Measurements from ENCODE around the gene LRP1B.

LRP1B gene

DNA sequence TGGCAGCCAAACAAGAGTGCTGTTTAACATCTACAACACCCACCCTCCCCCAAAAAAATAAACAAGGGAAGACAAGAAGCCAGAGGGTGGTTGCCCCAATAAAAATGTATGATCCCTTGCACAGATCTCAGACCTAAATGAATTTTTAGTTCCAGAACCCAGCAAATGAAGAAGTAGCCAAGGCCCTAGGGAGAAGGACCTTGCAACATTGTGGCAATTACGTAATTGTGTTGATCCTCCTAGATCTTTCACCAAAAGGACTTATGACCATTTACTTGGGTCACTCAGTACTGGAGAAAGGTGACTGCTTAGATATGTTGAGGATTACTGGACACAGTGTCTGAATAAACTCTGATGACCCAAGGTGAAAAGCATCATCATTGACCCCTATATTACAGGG lies 1393.8 kb downstream of the LRP1B start:
- Histone ChIP-seq H3K9me3 (ENCODE audit: insufficient read depth, low read depth, low read length) (no peaks in the 10 kb centered on the region), H3K4me1 (ENCODE audit: insufficient read depth, low read length) (no peaks in the 10 kb centered on the region), H3K27ac (ENCODE audit: low read length) (no peak overlapping the region), H3K27me3 (ENCODE audit: insufficient read depth, low read length) (no peaks in the 10 kb centered on the region), H3K4me3 (ENCODE audit: low read length) (no peak overlapping the region), H3K9ac (ENCODE audit: low read depth, low read length) (no peak overlapping the region), H3K36me3 (ENCODE audit: insufficient read depth, low read depth, low read length) (no peaks in the 10 kb centered on the region)

DNA sequence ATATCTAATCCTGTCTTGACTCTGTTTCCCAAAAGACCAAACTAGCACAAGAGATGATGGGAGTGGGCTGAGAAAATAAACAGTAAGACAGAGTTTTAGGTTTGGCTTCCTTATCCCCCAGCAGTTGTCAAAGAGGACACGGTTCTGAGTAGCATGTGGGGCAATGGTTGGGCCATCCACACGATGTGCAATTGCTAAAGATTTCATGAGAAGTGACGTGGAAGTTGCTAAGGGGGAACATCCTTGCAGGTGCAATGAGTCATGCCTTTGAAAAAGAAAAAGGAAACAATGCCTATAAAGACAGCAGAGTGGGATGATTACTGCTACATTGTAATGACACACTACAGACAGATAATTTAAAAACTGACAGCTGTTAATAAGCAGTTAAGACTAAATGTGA lies 1395.8 kb downstream of the LRP1B start:
- no peak overlapping the region for H3K4me3 ChIP-seq (ENCODE audit: low read length)
- no peak overlapping the region for H3K27ac ChIP-seq (ENCODE audit: low read length)
- no peaks in the 10 kb centered on the region for H3K9me3 ChIP-seq (ENCODE audit: insufficient read depth, low read depth, low read length)
- H3K4me1 ChIP-seq (ENCODE audit: insufficient read depth, low read length) = no peaks in the 10 kb centered on the region
- H3K36me3 ChIP-seq (ENCODE audit: insufficient read depth, low read depth, low read length) = no peaks in the 10 kb centered on the region
- H3K9ac ChIP-seq (ENCODE audit: low read depth, low read length) = no peak overlapping the region
- H3K27me3 ChIP-seq (ENCODE audit: insufficient read depth, low read length) = no peaks in the 10 kb centered on the region

DNA sequence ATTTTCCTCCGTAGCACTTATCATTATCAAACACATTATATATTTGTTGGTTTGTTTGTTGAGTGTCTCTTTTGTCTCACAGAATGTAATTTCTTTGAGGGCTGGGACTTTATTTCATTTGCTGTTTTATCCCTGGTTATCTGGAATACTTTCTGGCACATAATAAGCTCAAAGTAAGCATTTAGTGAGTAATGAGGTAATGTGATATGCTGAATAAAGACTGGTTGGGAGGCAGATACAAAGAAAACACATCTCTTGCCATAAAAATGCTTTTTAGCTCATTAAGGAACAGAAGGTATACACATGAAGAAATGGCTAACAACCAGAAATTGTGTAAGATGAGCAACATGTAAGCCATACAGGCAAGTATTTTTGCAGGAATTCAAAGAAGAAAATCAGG lies 1411.8 kb downstream of the LRP1B start:
- H3K4me3 ChIP-seq (ENCODE audit: low read length) = no peak overlapping the region
- no peaks in the 10 kb centered on the region for H3K27me3 ChIP-seq (ENCODE audit: insufficient read depth, low read length)
- H3K4me1 ChIP-seq (ENCODE audit: insufficient read depth, low read length) = no peaks in the 10 kb centered on the region
- H3K9me3 ChIP-seq (ENCODE audit: insufficient read depth, low read depth, low read length) = no peaks in the 10 kb centered on the region
- H3K27ac ChIP-seq (ENCODE audit: low read length) = no peak overlapping the region
- H3K36me3 ChIP-seq (ENCODE audit: insufficient read depth, low read depth, low read length) = no peaks in the 10 kb centered on the region
- H3K9ac ChIP-seq (ENCODE audit: low read depth, low read length) = no peak overlapping the region

DNA sequence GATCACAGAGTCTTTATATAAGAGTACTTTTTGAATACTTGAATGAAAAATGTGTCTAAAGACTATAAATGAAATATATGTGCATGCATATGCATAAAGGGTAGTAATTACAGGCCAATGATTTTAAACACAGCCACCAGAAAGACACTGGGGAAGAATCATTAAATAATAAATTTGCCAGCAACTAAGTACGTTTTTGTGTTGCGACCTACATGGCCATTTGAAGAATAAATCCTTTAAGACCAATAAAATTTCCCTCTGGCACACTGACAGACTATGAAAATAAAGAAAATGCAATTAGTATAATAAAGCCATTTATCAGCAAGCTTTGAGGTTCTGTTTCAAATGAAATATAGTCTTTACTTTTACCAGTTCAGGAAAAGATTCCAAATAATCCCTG lies 1413.3 kb downstream of the LRP1B start:
- Histone ChIP-seq H3K9me3 (ENCODE audit: insufficient read depth, low read depth, low read length) (no peaks in the 10 kb centered on the region), H3K4me1 (ENCODE audit: insufficient read depth, low read length) (no peaks in the 10 kb centered on the region), H3K27ac (ENCODE audit: low read length) (no peak overlapping the region), H3K36me3 (ENCODE audit: insufficient read depth, low read depth, low read length) (no peaks in the 10 kb centered on the region), H3K9ac (ENCODE audit: low read depth, low read length) (no peak overlapping the region), H3K4me3 (ENCODE audit: low read length) (no peak overlapping the region), H3K27me3 (ENCODE audit: insufficient read depth, low read length) (no peaks in the 10 kb centered on the region)

DNA sequence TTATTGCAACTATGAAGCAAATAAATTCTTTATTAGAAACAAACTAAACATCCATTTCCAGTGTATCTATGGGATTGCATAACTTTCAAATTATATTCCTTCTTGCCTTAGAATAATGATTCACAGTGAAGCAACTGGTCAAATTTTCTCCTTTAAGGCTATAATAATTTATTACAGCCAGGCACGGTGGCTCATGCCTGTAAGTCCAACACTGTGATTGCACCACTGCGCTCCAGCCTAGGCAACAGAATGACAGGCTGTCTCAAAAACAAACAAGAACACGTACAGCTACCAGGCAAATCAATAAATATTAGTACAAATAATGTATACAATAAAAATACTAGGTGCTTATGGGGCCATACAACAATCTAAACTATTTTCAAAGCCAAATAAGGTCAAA lies 1416.2 kb downstream of the LRP1B start:
- Histone ChIP-seq H3K9me3 (ENCODE audit: insufficient read depth, low read depth, low read length) (no peaks in the 10 kb centered on the region), H3K4me1 (ENCODE audit: insufficient read depth, low read length) (no peaks in the 10 kb centered on the region), H3K9ac (ENCODE audit: low read depth, low read length) (no peak overlapping the region), H3K27me3 (ENCODE audit: insufficient read depth, low read length) (no peaks in the 10 kb centered on the region), H3K4me3 (ENCODE audit: low read length) (no peak overlapping the region), H3K36me3 (ENCODE audit: insufficient read depth, low read depth, low read length) (no peaks in the 10 kb centered on the region), H3K27ac (ENCODE audit: low read length) (no peak overlapping the region)

DNA sequence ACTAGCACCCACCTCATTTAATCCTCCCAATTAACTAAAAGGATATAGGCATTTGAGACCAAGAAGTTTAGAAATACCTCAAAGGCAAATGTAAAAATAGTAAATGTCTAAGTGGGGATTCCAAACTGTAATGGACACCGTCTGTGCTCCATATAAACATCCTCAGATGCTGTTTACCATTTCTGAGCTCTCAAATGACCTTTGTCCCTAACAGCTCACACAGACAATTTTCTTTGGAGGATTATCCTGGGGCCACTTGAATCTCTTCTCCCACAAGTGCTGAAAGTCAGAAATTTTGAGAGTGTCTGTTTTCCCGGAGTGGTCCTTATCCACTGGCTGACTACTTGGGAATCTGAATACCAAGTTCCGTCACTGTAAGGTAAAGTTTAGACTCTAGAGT lies 1418.9 kb downstream of the LRP1B start:
- H3K4me3 ChIP-seq (ENCODE audit: low read length) = no peak overlapping the region
- H3K27me3 ChIP-seq (ENCODE audit: insufficient read depth, low read length) = no peaks in the 10 kb centered on the region
- no peaks in the 10 kb centered on the region for H3K9me3 ChIP-seq (ENCODE audit: insufficient read depth, low read depth, low read length)
- no peak overlapping the region for H3K9ac ChIP-seq (ENCODE audit: low read depth, low read length)
- H3K27ac ChIP-seq (ENCODE audit: low read length) = no peak overlapping the region
- H3K36me3 ChIP-seq (ENCODE audit: insufficient read depth, low read depth, low read length) = no peaks in the 10 kb centered on the region
- H3K4me1 ChIP-seq (ENCODE audit: insufficient read depth, low read length) = no peaks in the 10 kb centered on the region

DNA sequence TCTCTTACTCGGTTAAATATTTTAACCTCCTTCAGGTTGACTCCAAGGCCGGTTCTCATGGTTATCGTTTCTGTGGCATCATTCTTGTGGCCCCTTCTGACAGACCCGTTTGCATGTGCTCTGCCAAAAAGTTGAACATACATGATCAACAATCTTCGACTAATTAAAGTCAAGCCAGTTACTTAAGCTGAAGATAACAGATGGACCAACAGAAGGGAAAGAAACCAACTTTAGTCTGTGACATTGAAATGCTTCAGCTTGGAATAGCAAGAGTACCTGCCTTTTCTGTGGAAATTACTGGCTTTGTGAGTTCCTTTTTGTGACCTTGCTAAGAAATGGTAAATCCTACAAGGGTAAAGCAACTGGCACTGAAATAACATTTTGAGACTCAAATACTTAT lies 1429.1 kb downstream of the LRP1B start:
- H3K36me3 ChIP-seq (ENCODE audit: insufficient read depth, low read depth, low read length) = no peaks in the 10 kb centered on the region
- H3K27ac ChIP-seq (ENCODE audit: low read length) = no peak overlapping the region
- H3K4me1 ChIP-seq (ENCODE audit: insufficient read depth, low read length) = no peaks in the 10 kb centered on the region
- H3K9ac ChIP-seq (ENCODE audit: low read depth, low read length) = no peak overlapping the region
- H3K9me3 ChIP-seq (ENCODE audit: insufficient read depth, low read depth, low read length) = no peaks in the 10 kb centered on the region
- no peaks in the 10 kb centered on the region for H3K27me3 ChIP-seq (ENCODE audit: insufficient read depth, low read length)
- H3K4me3 ChIP-seq (ENCODE audit: low read length) = no peak overlapping the region

DNA sequence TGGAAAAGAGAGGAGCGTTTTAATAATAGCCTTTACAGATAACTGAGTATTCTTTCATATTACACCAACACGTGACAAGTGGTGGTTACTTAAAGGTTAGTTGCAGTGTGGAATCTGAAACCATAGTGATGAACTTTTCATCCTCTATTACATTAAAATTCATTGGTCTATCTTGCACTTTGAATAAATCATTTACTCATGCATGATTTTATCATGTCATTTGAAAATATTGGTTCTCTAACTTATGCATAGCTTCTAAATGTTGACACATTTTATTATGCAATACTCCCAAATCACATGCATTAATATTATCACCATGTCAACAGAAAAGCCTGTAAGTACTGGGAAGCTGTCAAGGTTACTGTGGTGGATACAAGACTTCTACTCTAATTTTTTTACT lies 1432.2 kb downstream of the LRP1B start:
- Histone ChIP-seq H3K4me1 (ENCODE audit: insufficient read depth, low read length) (no peaks in the 10 kb centered on the region), H3K27ac (ENCODE audit: low read length) (no peak overlapping the region), H3K27me3 (ENCODE audit: insufficient read depth, low read length) (no peaks in the 10 kb centered on the region), H3K4me3 (ENCODE audit: low read length) (no peak overlapping the region), H3K9ac (ENCODE audit: low read depth, low read length) (no peak overlapping the region), H3K9me3 (ENCODE audit: insufficient read depth, low read depth, low read length) (no peaks in the 10 kb centered on the region), H3K36me3 (ENCODE audit: insufficient read depth, low read depth, low read length) (no peaks in the 10 kb centered on the region)

DNA sequence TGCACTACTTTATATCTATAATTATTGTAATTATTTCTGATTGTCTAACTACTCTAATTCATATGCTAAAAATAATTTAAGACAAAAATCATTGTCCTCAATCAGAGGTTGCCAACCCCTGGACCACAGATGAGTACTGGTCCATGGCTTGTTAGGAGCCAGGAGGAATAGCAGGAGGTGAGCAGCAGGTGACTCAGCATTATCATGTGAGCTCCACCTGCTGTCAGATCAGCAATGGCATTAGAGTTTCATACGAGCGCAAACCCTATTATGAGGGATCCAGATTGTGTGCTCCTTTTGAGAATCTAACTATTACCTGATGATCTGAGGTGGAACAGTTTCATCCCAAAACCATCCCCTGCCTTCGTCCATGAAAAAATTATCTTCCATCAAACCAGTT lies 1434.4 kb downstream of the LRP1B start:
- no peaks in the 10 kb centered on the region for H3K36me3 ChIP-seq (ENCODE audit: insufficient read depth, low read depth, low read length)
- no peak overlapping the region for H3K27ac ChIP-seq (ENCODE audit: low read length)
- no peaks in the 10 kb centered on the region for H3K9me3 ChIP-seq (ENCODE audit: insufficient read depth, low read depth, low read length)
- no peaks in the 10 kb centered on the region for H3K4me1 ChIP-seq (ENCODE audit: insufficient read depth, low read length)
- no peaks in the 10 kb centered on the region for H3K27me3 ChIP-seq (ENCODE audit: insufficient read depth, low read length)
- H3K4me3 ChIP-seq (ENCODE audit: low read length) = no peak overlapping the region
- H3K9ac ChIP-seq (ENCODE audit: low read depth, low read length) = no peak overlapping the region

DNA sequence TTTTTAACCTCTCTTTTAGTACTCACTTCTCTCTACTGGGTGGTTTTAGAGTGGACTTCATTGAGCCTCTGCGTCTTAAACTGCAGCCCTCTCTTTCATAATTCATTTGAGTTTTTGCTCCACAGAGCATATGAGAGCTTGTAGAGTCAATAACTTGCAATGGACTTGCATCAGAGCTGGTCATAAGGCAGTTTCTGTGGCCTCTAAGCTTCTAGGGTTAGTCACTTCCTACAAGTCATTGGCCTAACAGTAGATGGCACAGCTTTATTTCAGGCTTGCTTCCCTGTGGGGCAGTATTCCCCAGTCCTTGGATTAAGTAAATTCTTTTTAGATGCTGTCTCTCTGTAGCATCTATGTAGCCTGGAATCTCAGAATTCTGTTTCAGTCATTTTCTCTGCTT lies 1435.7 kb downstream of the LRP1B start:
- no peaks in the 10 kb centered on the region for H3K27me3 ChIP-seq (ENCODE audit: insufficient read depth, low read length)
- H3K36me3 ChIP-seq (ENCODE audit: insufficient read depth, low read depth, low read length) = no peaks in the 10 kb centered on the region
- H3K4me3 ChIP-seq (ENCODE audit: low read length) = no peak overlapping the region
- H3K9me3 ChIP-seq (ENCODE audit: insufficient read depth, low read depth, low read length) = no peaks in the 10 kb centered on the region
- H3K27ac ChIP-seq (ENCODE audit: low read length) = no peak overlapping the region
- no peak overlapping the region for H3K9ac ChIP-seq (ENCODE audit: low read depth, low read length)
- H3K4me1 ChIP-seq (ENCODE audit: insufficient read depth, low read length) = no peaks in the 10 kb centered on the region

DNA sequence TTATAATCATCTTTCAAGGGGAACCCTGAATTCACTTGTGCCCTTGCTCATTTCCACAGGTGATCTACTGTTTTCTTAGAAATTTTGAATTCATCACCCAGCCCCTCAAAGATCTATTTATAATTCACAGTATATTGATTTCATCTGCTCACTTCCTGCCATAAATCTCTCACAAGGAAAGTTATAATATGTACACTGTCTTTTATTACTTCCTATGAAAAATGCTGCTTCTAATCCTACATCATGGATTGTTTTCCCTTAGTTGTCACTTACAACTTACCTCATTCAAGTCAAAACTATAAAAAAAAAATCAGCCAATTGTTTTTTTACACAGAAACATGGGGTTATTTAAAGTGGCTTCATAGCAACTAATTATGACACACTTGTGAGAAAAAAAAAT lies 1443.0 kb downstream of the LRP1B start:
- Histone ChIP-seq H3K9me3 (ENCODE audit: insufficient read depth, low read depth, low read length) (no peaks in the 10 kb centered on the region), H3K9ac (ENCODE audit: low read depth, low read length) (no peak overlapping the region), H3K27ac (ENCODE audit: low read length) (no peak overlapping the region), H3K27me3 (ENCODE audit: insufficient read depth, low read length) (no peaks in the 10 kb centered on the region), H3K4me1 (ENCODE audit: insufficient read depth, low read length) (no peaks in the 10 kb centered on the region), H3K4me3 (ENCODE audit: low read length) (no peak overlapping the region), H3K36me3 (ENCODE audit: insufficient read depth, low read depth, low read length) (no peaks in the 10 kb centered on the region)

DNA sequence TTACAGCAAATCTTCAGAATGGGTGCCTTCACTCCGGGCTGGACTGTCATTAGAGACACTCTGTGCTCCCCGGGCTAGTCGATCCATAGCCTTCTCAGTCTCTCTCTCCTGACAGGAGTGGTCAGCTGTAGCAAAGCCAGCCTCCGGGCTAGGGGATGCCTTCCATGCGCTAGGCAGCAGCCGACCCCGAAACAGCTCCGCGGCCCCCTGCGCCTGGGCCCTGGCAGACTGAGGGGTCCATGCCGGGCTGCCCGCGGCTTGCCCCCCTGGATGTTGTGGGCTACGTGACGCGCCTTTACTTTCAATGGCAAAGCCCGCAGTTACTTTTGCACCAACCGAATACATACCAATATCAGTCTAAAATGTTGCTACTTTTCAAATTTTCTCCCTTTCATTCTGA lies 1447.2 kb downstream of the LRP1B start:
- Histone ChIP-seq H3K4me1 (ENCODE audit: insufficient read depth, low read length) (no peaks in the 10 kb centered on the region), H3K9ac (ENCODE audit: low read depth, low read length) (no peak overlapping the region), H3K4me3 (ENCODE audit: low read length) (no peak overlapping the region), H3K27ac (ENCODE audit: low read length) (no peak overlapping the region), H3K36me3 (ENCODE audit: insufficient read depth, low read depth, low read length) (no peaks in the 10 kb centered on the region), H3K27me3 (ENCODE audit: insufficient read depth, low read length) (no peaks in the 10 kb centered on the region), H3K9me3 (ENCODE audit: insufficient read depth, low read depth, low read length) (no peaks in the 10 kb centered on the region)

DNA sequence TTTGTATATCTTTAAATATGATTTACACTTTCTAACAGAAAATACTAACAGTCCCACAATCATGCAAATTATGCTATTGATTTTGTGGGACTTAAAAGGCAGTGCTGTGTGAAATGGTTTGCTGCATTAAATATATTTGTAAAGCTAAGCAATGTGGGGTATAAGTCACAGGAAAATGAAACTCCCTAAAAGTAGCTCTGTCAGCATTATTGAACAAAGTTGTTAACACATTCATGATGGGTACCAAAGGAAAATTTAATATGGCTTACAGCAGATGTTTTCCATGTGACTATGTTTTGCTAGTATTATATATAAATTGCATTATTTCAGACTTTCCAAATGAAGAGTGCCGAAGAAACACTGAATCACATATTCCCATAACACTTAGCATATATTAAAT lies 1450.0 kb downstream of the LRP1B start:
- Histone ChIP-seq H3K36me3 (ENCODE audit: insufficient read depth, low read depth, low read length) (no peaks in the 10 kb centered on the region), H3K27ac (ENCODE audit: low read length) (no peak overlapping the region)

More for the DNA sequence above, 1450.0 kb downstream of the LRP1B start:
- no peaks in the 10 kb centered on the region for H3K4me1 ChIP-seq (ENCODE audit: insufficient read depth, low read length)
- H3K27me3 ChIP-seq (ENCODE audit: insufficient read depth, low read length) = no peaks in the 10 kb centered on the region
- H3K9ac ChIP-seq (ENCODE audit: low read depth, low read length) = no peak overlapping the region
- H3K9me3 ChIP-seq (ENCODE audit: insufficient read depth, low read depth, low read length) = no peaks in the 10 kb centered on the region
- H3K4me3 ChIP-seq (ENCODE audit: low read length) = no peak overlapping the region
